Naive thymus-derived CD4-positive, alpha-beta T cell (primary cell): ENCODE data around the gene PRDM2. TPM values are rescaled to one million over a fixed set of nuclear protein-coding genes. Genes with fewer than 3 reads are reported as not detected.

ENCODE experiments used
- ATAC-seq: fragments of 150-1000 bp; cut with Tn5 transposase; 2 replicates; pipeline ENCODE4 v1.10.0; 2021; ENCODE audit warnings: mild to moderate bottlenecking, moderate library complexity
- CTCF ChIA-PET: fragments of 350-600 bp; sonication (Branson Sonifier 250); formaldehyde crosslinking; loops from one replicate; lab custom pipeline; 2021; ENCODE audit warnings: antibody characterized with exemption; lab: Charles Lee
- POLR2A ChIA-PET: fragments of 350-600 bp; sonication (Branson Sonifier 250); formaldehyde crosslinking; loops from one replicate; lab custom pipeline; 2021; ENCODE audit warnings: antibody characterized with exemption, inconsistent platforms; lab: Charles Lee
- DNase-seq, 9 donors: peaks; one replicate each; pipeline versions ENCODE4 v3.0.0 to v3.0.0-alpha.2; 2020 to 2022; ENCODE audit warnings: mixed read lengths in 1 of 9
- H3K27ac ChIP-seq: one replicate; pipeline ENCODE4 v1.7.0; 2013; ENCODE audit warnings: mild to moderate bottlenecking, low read depth, low read length, moderate library complexity
- H3K27me3 ChIP-seq, 2 donors: one replicate each; pipeline ENCODE4 v1.7.0; 2013; ENCODE audit warnings: low read length in 2 of 2, mild to moderate bottlenecking in 2 of 2, moderate library complexity in 2 of 2; ENCODE audit not compliant: control insufficient read depth in 2 of 2, insufficient read depth in 2 of 2
- H3K36me3 ChIP-seq, 3 experiments: 1 replicate in 2 of 3; 2 replicates in 1 of 3; pipeline ENCODE4 v1.7.0; 2013; ENCODE audit warnings: low read length in 3 of 3, mild to moderate bottlenecking in 3 of 3, moderate library complexity in 1 of 3; ENCODE audit not compliant: insufficient read depth in 3 of 3, control insufficient read depth in 2 of 3
- H3K4me1 ChIP-seq, 2 donors: one replicate each; pipeline ENCODE4 v1.7.0; 2013; ENCODE audit warnings: low read length in 2 of 2, mild to moderate bottlenecking in 2 of 2, moderate library complexity in 1 of 2; ENCODE audit not compliant: control insufficient read depth in 2 of 2, insufficient read depth in 2 of 2
- H3K4me3 ChIP-seq: 2 replicates; pipeline ENCODE4 v1.7.0; 2013; ENCODE audit warnings: mild to moderate bottlenecking, low read length
- H3K9me3 ChIP-seq, 3 experiments: 1 replicate in 2 of 3; 2 replicates in 1 of 3; pipeline ENCODE4 v1.7.0; 2013; ENCODE audit warnings: low read length in 3 of 3; ENCODE audit not compliant: control insufficient read depth in 2 of 3
- H3K27ac Mint-ChIP-seq, 9 donors: one replicate each; pipeline ENCODE4 v1.8.0; 2020 to 2022; ENCODE audit warnings: mixed read lengths in 9 of 9, mild to moderate bottlenecking in 8 of 9, moderate library complexity in 5 of 9, inconsistent platforms in 2 of 9
- H3K27me3 Mint-ChIP-seq, 5 donors: one replicate each; pipeline ENCODE4 v1.8.0; 2021 to 2022; ENCODE audit warnings: mixed read lengths in 5 of 5, mild to moderate bottlenecking in 1 of 5
- H3K36me3 Mint-ChIP-seq, 5 donors: one replicate each; pipeline ENCODE4 v1.8.0; 2020 to 2022; ENCODE audit warnings: mixed read lengths in 5 of 5, mild to moderate bottlenecking in 3 of 5, inconsistent platforms in 1 of 5
- H3K4me1 Mint-ChIP-seq, 7 donors: one replicate each; pipeline ENCODE4 v1.8.0; 2020 to 2022; ENCODE audit warnings: mixed read lengths in 7 of 7, mild to moderate bottlenecking in 3 of 7, inconsistent platforms in 1 of 7
- H3K4me3 Mint-ChIP-seq, 10 donors: one replicate each; pipeline ENCODE4 v1.8.0; 2020 to 2022; ENCODE audit warnings: mild to moderate bottlenecking in 10 of 10, mixed read lengths in 10 of 10, moderate library complexity in 6 of 10, inconsistent platforms in 2 of 10
- H3K9me3 Mint-ChIP-seq, 11 donors: one replicate each; pipeline ENCODE4 v1.8.0; 2020 to 2022; ENCODE audit warnings: mixed read lengths in 11 of 11, mild to moderate bottlenecking in 4 of 11, inconsistent platforms in 1 of 11, moderate library complexity in 1 of 11
- intact Hi-C, 2 donors: fragments of 100-400 bp; cut with micrococcal nuclease; formaldehyde crosslinking; loops; one replicate each; pipeline ENCODE4 v1.15.1; 2023
- polyA plus RNA-seq, 2 donors: library from polyadenylated mRNA; unstranded; fragments of 300-500 nt; fragmentation: Illumina TruSeq; gene quantifications; one replicate each; pipeline ENCODE4 v1.2.3, GENCODE V29; 2021
- total RNA-seq, 6 experiments: library from RNA in 5 of 6; stranded (reverse) in 5 of 6; gene quantifications; 1 replicate in 5 of 6; 2 replicates in 1 of 6; pipeline ENCODE4 v1.2.3 and lab custom pipeline; 2021 to 2026

PRDM2 gene
- total and polyA plus RNA-seq, 7 experiments from 2014 or later = 16.3 to 142 (median 114) TPM

- no peak overlapping the region for H3K27ac ChIP-seq
- CTCF ChIA-PET = no interaction called here
- POLR2A ChIA-PET = no interaction called here
- intact Hi-C loops = no loop called here
- Mint-ChIP-seq H3K9me3 (no peaks in the 10 kb centered on the region), H3K36me3 (peaks cover 0 to 54% (median 12%) of the 10 kb centered on the region in 5 donors), H3K27me3 (no peaks in the 10 kb centered on the region), H3K4me3 (no peak overlapping the region), H3K4me1 (peaks cover 30 to 83% (median 79%) of the 10 kb centered on the region in 7 donors), H3K27ac (peak overlapping the region in 1 of 9 donors; percentile 9)
- no peak for DNase-seq
- no peak for ATAC-seq
- no peaks in the 10 kb centered on the region for H3K9me3 ChIP-seq
- peaks cover 0 to 66% (median 10%) of the 10 kb centered on the region in 3 experiments for H3K36me3 ChIP-seq
- H3K4me3 ChIP-seq = no peak overlapping the region
- H3K27me3 ChIP-seq = no peaks in the 10 kb centered on the region
- H3K4me1 ChIP-seq = no peaks in the 10 kb centered on the region
These were observed 86.6 kb downstream of the PRDM2 start for GRCh38 chr1:13786541-13786940.

GRCh38 chr1:13788795-13789194, 88.8 kb downstream of the PRDM2 start:
- peaks cover 0 to 42% (median 11%) of the 10 kb centered on the region in 5 donors for H3K36me3 Mint-ChIP-seq

GRCh38 chr1:13790290-13791030, 90.5 kb downstream of the PRDM2 start:
- H3K4me3 Mint-ChIP-seq = peak overlapping the region in 2 of 10 donors; percentile 13 to 26

More at GRCh38 chr1:13788795-13789194, 88.8 kb downstream of the PRDM2 start:
- ChIA-PET CTCF (interaction anchor here (0.9 kb wide), 1 partner anchor 10 kb away, joined by 4 read pairs; no protein-coding TSS in a partner anchor), POLR2A (no interaction called here)
- H3K4me1 Mint-ChIP-seq = peaks cover 21 to 71% (median 63%) of the 10 kb centered on the region in 7 donors
- Histone ChIP-seq H3K36me3 (peaks cover 0 to 52% (median 0%) of the 10 kb centered on the region in 3 experiments), H3K9me3 (no peaks in the 10 kb centered on the region), H3K4me1 (no peaks in the 10 kb centered on the region), H3K27me3 (no peaks in the 10 kb centered on the region), H3K4me3 (no peak overlapping the region), H3K27ac (no peak overlapping the region)
- ATAC-seq (no peak), DNase-seq (no peak)
- H3K27me3 Mint-ChIP-seq = no peaks in the 10 kb centered on the region
- H3K4me3 Mint-ChIP-seq = no peak overlapping the region
- no peak overlapping the region for H3K27ac Mint-ChIP-seq
- no peaks in the 10 kb centered on the region for H3K9me3 Mint-ChIP-seq
- intact Hi-C loops = no loop called here

GRCh38 chr1:13792419-13792818, 92.4 kb downstream of the PRDM2 start:
- POLR2A ChIA-PET = no interaction called here
- no peaks in the 10 kb centered on the region for H3K9me3 Mint-ChIP-seq
- Histone ChIP-seq H3K4me1 (peaks cover 0 to 3% of the 10 kb centered on the region in 2 donors), H3K27me3 (no peaks in the 10 kb centered on the region), H3K36me3 (peaks cover 0 to 39% (median 0%) of the 10 kb centered on the region in 3 experiments), H3K9me3 (no peaks in the 10 kb centered on the region), H3K27ac (no peak overlapping the region), H3K4me3 (no peak overlapping the region)
- CTCF ChIA-PET = no interaction called here
- ATAC-seq = no peak
- H3K27me3 Mint-ChIP-seq = no peaks in the 10 kb centered on the region
- peaks cover 17 to 79% (median 71%) of the 10 kb centered on the region in 7 donors for H3K4me1 Mint-ChIP-seq
- H3K27ac Mint-ChIP-seq = peak overlapping the region in 1 of 9 donors; percentile 47
- H3K4me3 Mint-ChIP-seq = no peak overlapping the region
- H3K36me3 Mint-ChIP-seq = peaks cover 5 to 48% (median 9%) of the 10 kb centered on the region in 5 donors
- intact Hi-C loops = no loop called here
- no peak for DNase-seq

More at GRCh38 chr1:13790290-13791030, 90.5 kb downstream of the PRDM2 start:
- Mint-ChIP-seq H3K4me1 (peaks cover 19 to 68% (median 62%) of the 10 kb centered on the region in 7 donors), H3K27me3 (no peaks in the 10 kb centered on the region), H3K27ac (peak overlapping the region in 8 of 9 donors; percentile 36 to 89 (median 62)), H3K36me3 (peaks cover 5 to 49% (median 11%) of the 10 kb centered on the region in 5 donors), H3K9me3 (no peaks in the 10 kb centered on the region)
- no peak overlapping the region for H3K27ac ChIP-seq
- no peaks in the 10 kb centered on the region for H3K4me1 ChIP-seq
- POLR2A ChIA-PET = no interaction called here
- no peaks in the 10 kb centered on the region for H3K27me3 ChIP-seq
- intact Hi-C loops = no loop called here
- ATAC-seq = peak; percentile 52
- DNase-seq = peak in 1 of 9 donors; percentile 18
- peaks cover 0 to 44% (median 0%) of the 10 kb centered on the region in 3 experiments for H3K36me3 ChIP-seq
- H3K9me3 ChIP-seq = no peaks in the 10 kb centered on the region
- CTCF ChIA-PET = no interaction called here
- H3K4me3 ChIP-seq = no peak overlapping the region

- no peak overlapping the region for H3K4me3 Mint-ChIP-seq
- peak overlapping the region in 4 of 9 donors; percentile 40 to 69 (median 52) for H3K27ac Mint-ChIP-seq
- H3K9me3 Mint-ChIP-seq = no peaks in the 10 kb centered on the region
- Histone ChIP-seq H3K36me3 (peaks cover 0 to 39% (median 0%) of the 10 kb centered on the region in 3 experiments), H3K27ac (no peak overlapping the region), H3K27me3 (no peaks in the 10 kb centered on the region), H3K4me1 (peaks cover 0 to 3% of the 10 kb centered on the region in 2 donors), H3K9me3 (no peaks in the 10 kb centered on the region), H3K4me3 (no peak overlapping the region)
- peaks cover 5 to 45% (median 14%) of the 10 kb centered on the region in 5 donors for H3K36me3 Mint-ChIP-seq
- ChIA-PET POLR2A (interaction anchor here (0.6 kb wide), 1 partner anchor 46 kb away, joined by 3 read pairs; no protein-coding TSS in a partner anchor), CTCF (no interaction called here)
- no peak for DNase-seq
- no peaks in the 10 kb centered on the region for H3K27me3 Mint-ChIP-seq
- H3K4me1 Mint-ChIP-seq = peaks cover 19 to 79% (median 69%) of the 10 kb centered on the region in 7 donors
- intact Hi-C loops = no loop called here
- no peak for ATAC-seq
These were observed 93.2 kb downstream of the PRDM2 start for GRCh38 chr1:13793088-13793730.

GRCh38 chr1:13794231-13795187, 94.5 kb downstream of the PRDM2 start:
- no peak for ATAC-seq
- peaks cover 12 to 72% (median 58%) of the 10 kb centered on the region in 7 donors for H3K4me1 Mint-ChIP-seq
- no peaks in the 10 kb centered on the region for H3K9me3 Mint-ChIP-seq
- peaks cover 5 to 39% (median 19%) of the 10 kb centered on the region in 5 donors for H3K36me3 Mint-ChIP-seq
- H3K4me3 Mint-ChIP-seq = no peak overlapping the region
- no peak overlapping the region for H3K4me3 ChIP-seq
- H3K9me3 ChIP-seq = no peaks in the 10 kb centered on the region
- H3K27me3 Mint-ChIP-seq = no peaks in the 10 kb centered on the region
- peaks cover 0 to 3% of the 10 kb centered on the region in 2 donors for H3K4me1 ChIP-seq
- ChIA-PET POLR2A (interaction anchor here (0.6 kb wide), 1 partner anchor 87 kb away, joined by 5 read pairs; no protein-coding TSS in a partner anchor), CTCF (no interaction called here)
- no peak overlapping the region for H3K27ac ChIP-seq
- peaks cover 0 to 34% (median 0%) of the 10 kb centered on the region in 3 experiments for H3K36me3 ChIP-seq
- intact Hi-C loops = no loop called here
- H3K27me3 ChIP-seq = no peaks in the 10 kb centered on the region
- H3K27ac Mint-ChIP-seq = peak overlapping the region in 4 of 9 donors; percentile 11 to 70 (median 31)
- no peak for DNase-seq
